HG02759 (cell line): Measurements from ENCODE around the gene LMO7.
"Not testable (repeated sequence)": the region's sequence is repeated elsewhere in the genome, so short reads cannot be mapped to it uniquely, and the experiment has no call there.

Experiments
- ATAC-seq: cut with Tn5 transposase; IDR thresholded peaks from one replicate; pipeline ENCODE4 v1.9.1; 2021; ENCODE audit warnings: mild to moderate bottlenecking, moderate library complexity; ENCODE audit not compliant: unreplicated experiment

Gene LMO7

DNA sequence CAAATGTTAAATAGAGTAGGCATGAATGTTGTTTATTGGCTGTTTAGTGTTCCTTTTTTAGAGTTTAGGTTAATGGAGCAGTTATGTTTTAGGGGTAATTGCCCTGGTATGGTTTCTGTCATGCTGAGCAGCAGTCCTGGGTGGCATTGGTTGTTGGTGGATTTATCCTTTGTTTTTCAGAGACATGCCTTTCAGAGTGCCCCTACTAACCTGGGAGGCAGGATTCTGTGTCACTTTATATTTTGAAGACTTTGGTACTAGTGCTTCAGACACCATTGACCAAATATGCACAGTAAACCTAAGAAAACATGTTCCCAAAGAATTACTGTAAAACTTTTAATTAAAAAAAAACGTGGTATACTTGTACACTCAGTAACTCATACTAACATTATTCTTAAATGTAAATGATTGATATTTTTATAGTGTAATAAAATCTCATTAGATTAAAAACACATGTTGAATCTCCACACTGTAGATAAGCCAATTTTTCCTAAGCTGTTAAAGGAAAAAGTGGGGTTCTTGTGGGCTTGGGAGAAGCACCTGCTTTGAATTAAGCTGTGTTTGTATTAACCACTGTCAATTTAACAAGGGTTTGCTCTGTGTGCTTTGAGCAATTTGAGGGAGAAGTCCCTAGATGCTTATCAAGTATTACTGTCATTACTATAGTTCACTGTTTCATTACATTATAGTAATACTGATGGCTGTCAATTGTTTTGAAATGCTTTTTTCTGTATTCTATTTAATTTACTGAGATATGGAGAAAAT, 133.2 kb downstream of the LMO7 start:
- no peak for ATAC-seq

DNA sequence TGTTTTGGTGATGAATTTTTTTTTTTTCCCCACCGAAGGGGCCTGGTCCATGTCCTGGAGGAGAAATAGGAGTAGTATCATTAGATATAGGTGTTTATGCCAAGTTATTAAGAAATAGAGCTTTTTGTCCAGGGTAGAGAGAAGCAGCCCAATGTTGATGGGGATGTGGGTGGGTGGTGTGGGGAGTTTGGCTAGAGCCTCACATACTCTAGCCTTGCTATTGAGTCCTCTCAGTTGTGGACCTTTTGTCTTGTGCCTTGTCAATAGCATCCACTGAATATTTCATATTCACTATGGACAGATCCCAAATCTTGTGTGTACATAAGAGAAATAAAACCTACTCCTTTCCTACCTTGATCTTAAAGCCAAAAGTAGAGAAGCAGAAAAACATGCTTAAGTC, 134.0 kb downstream of the LMO7 start:
- no peak for ATAC-seq

GRCh38 chr13:75770592-75771011, 134.5 kb downstream of the LMO7 start:
- ATAC-seq: no peak

GRCh38 chr13:75771226-75771625, 135.1 kb downstream of the LMO7 start:
- no peak for ATAC-seq

DNA sequence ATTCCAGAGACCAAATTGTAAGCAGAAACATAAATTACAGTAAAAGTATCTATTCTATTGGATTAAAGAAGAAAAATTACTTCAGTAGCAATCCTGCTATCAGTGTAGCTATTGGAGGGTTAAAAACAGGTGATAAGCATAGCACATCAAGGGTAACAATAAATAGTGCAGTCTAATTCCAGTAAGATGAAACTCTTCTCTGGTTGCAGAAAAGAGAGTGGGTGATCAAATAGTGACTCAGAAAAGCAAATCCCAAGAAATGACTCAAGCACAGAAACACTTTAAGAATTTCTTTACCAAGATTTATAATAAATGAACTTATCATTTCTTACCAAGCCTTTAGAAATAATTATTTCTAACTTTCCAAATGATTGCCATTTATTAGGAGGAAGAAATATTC, 135.7 kb downstream of the LMO7 start:
- no peak for ATAC-seq

- ATAC-seq: no peak
These were observed 138.0 kb downstream of the LMO7 start for GRCh38 chr13:75774176-75774575.

DNA sequence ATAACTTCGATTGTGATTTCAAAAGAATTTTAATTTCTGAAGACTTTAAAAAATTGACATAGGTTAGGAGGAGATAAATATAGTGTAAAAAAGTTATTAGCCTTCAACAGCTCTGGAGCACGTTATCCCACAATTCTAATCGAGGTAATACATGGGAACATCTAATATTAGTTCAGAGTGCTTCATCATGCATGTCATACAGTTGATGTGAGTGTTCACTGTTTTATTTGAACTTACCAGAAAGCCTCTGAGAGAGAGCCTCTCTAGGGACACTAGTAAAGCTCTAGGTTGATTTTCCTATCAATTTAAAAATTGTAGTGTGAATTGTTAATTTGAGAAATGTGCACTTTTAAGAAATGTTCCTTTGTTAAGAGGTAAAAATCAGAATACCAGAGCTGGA, 140.4 kb downstream of the LMO7 start:
- no peak for ATAC-seq

DNA sequence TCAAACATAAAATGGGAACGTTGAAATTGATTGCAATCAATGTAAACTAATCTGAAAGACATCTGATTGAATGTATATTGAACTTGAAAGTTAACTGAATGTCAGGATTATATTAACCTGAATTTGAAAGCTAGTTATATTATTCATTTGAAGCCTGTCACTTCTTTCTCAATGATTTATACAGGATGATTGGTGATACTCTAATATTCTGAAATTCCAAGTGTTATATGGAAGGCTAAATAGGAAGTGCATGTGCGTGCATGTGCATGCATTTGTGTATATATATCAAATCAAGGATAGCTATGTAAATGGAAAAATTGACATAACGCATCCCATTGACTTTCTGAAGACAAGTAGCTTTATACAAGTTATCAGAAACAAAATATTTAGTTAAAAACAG, 143.3 kb downstream of the LMO7 start:
- no peak for ATAC-seq

DNA sequence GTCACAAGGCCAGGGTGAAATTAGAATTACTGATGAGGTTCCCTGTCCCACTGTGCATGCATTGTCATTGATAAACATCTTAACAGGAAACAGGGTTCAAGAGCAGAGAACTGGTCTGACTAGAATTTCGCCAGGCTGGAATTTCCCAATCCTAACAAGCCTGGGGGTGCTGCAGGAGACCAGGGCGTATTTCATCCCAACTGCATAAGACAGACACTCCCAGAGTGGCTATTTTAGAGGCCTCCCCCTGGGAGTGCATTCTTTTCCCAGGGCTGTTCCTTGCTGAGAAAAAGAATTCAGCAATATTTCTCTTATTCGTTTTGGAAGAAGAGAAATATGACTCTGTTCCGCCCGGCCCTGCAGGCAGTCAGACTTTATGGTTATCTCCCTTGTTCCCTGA, 144.0 kb downstream of the LMO7 start:
- ATAC-seq: not testable (repeated sequence)

DNA sequence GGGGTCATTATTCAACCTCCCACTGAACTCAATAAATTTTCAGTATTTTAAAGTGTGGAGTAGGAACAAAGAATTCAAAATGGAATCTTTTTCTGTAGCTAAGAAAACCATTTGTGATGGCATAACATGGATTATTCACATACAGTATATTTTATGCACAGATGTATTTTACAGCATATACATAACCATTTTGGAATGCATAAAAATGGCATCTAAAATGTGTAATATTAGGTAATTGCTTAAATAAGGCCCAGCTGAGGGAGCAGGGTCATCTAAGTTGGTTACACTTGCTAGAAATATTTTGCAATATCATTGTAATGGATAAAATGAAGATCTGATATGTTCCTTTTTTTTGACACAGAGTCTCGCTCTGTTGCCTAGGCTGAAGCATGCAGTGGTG, 146.9 kb downstream of the LMO7 start:
- ATAC-seq: no peak

GRCh38 chr13:75784003-75784402, 147.9 kb downstream of the LMO7 start:
- ATAC-seq: no peak

- ATAC-seq: no peak
These were observed 149.0 kb downstream of the LMO7 start for GRCh38 chr13:75785130-75785529.

- ATAC-seq: no peak
These were observed 151.3 kb downstream of the LMO7 start for GRCh38 chr13:75787249-75787928.

DNA sequence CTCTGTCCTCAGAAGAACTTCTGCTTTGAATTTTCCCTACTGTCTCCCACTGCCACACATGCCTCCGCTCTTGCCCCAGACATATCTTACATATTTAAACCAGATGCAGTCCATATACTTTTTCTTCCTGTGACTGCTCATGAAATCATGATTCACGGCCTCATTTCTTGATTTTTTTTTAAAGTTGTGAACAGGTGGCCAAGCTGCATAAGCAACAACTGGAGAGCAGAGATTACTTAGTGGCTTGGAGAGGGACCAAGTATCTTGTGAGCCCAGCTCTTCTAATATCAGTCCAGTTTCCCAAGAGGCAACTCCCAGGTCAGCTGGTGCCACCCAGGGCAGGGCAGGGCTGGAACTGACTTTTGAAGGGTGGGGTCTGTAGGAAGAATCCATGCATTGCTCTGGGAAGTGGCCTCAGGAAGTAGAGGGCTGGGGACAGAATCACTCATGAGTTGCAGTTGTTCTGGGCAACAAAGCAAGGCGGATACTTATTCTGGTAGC, 152.4 kb downstream of the LMO7 start:
- ATAC-seq: no peak

GRCh38 chr13:75789451-75790197, 153.5 kb downstream of the LMO7 start:
- no peak for ATAC-seq

DNA sequence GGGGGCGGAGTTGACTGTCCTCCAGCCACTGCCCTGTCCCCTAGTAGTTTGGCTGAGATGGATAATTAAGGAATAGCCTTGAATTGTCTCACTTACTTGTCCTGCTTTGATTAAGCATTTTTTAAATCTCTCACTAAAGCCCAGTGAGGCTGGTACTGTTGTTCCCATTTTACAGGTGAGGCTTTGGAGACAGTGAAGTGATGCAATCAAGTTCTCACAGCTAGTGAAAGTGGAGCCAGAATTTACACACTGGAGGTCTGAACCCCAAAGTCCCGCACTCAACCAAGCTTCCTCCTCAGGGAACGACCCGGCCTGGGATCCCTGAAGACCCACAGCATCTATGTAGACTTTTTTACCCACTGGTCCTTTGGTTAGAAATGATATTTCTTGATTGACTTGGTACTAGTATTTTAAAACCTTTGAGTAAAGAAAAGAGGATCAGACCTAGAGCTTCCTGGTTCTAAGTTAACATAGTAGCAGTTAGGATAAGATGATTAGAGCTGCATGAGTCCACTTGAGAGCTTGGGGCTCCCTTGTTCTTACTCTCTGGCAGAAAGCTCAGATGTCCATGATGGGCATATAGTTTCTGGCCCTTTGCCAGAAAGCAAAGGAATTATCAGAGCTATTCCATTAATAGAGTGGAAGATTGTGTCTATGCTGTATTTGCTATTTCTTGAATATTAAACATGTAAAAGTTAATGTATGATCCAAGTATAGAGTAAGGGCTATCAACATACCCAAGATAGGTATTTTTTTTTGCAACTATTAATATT, 154.3 kb downstream of the LMO7 start:
- no peak for ATAC-seq

DNA sequence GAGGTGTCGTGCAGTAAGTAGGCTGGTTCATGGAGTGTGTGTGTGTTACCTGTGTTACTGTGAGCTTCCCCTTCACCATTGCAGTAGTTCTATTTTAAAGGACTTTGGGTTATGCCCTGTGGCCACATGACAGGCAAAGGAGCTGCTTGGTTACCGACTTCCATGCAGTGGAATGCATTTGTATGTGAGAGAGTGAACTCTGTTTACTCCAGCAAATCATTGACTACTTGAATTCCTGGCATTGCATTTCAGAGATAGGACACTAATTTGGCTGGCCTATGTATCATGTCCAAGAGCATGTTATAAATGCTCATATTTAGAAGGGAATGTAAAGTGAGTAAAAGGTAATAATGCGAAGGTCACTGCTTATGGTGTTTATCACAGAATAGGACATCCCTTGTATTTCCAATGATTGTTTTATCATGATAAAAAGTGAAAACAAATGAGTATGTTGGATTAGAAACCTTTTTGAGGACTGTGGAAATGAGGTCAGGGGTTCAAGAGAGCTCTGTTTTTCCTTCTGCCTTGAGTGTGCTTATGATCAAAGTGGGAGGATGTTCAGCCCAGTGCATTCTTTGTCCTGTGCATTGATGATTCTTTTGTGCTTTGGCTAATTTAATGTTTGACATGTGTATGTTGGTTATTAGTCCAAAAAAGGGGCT, 156.5 kb downstream of the LMO7 start:
- no peak for ATAC-seq

- ATAC-seq: not testable (repeated sequence)
These were observed 157.0 kb downstream of the LMO7 start for GRCh38 chr13:75793188-75793567.

- no peak for ATAC-seq
These were observed 158.5 kb downstream of the LMO7 start for GRCh38 chr13:75794663-75795062.

GRCh38 chr13:75795274-75795673, 159.1 kb downstream of the LMO7 start:
- no peak for ATAC-seq
